Amniotic stem cell (primary cell): Measurements from ENCODE around the gene MLNR.

Experiments
- DNase-seq: peaks from one replicate; lab custom pipeline; 2025; lab: John Stamatoyannopoulos, UW

MLNR gene

GRCh38 chr13:49220036-49220855 is at the start of gene MLNR:
Gene MLNR (plus strand): TSS chr13:49220338. CDS start chr13:49220338, 0 bp downstream.
- no peak for DNase-seq

GRCh38 chr13:49171359-49171758 is 48.8 kb upstream of the MLNR start:
- no peak for DNase-seq

- DNase-seq = no peak
Observed at GRCh38 chr13:49183672-49184325, 36.3 kb upstream of the MLNR start.

GRCh38 chr13:49184621-49185020 is 35.5 kb upstream of the MLNR start:
- no peak for DNase-seq

GRCh38 chr13:49185264-49185663 is 34.9 kb upstream of the MLNR start:
- no peak for DNase-seq

GRCh38 chr13:49190901-49191300 is 29.2 kb upstream of the MLNR start:
- DNase-seq = no peak

GRCh38 chr13:49206641-49207040 is 13.5 kb upstream of the MLNR start:
- DNase-seq = no peak

- no peak for DNase-seq
Observed at GRCh38 chr13:49208619-49209018, 11.5 kb upstream of the MLNR start.

- DNase-seq = no peak
Observed at GRCh38 chr13:49210114-49210513, 10.0 kb upstream of the MLNR start.

GRCh38 chr13:49210669-49211068 is 9.5 kb upstream of the MLNR start:
- no peak for DNase-seq

GRCh38 chr13:49213539-49213938 is 6.6 kb upstream of the MLNR start:
- DNase-seq = no peak

GRCh38 chr13:49213997-49214916 is 5.9 kb upstream of the MLNR start:
- no peak for DNase-seq

GRCh38 chr13:49214917-49215376 is 5.2 kb upstream of the MLNR start:
- DNase-seq = no peak

GRCh38 chr13:49216334-49216733 is 3.8 kb upstream of the MLNR start:
- no peak for DNase-seq

GRCh38 chr13:49217962-49218492 is 2.1 kb upstream of the MLNR start:
- DNase-seq = no peak

- no peak for DNase-seq
Observed at GRCh38 chr13:49218493-49219051, 1.6 kb upstream of the MLNR start.

- DNase-seq = no peak
Observed at GRCh38 chr13:49219647-49220035, 497 bp upstream of the MLNR start.

- DNase-seq = no peak
Observed at GRCh38 chr13:49220856-49221589, 885 bp downstream of the MLNR start.

GRCh38 chr13:49221590-49221965 is 1.4 kb downstream of the MLNR start:
- no peak for DNase-seq

GRCh38 chr13:49225223-49226042 is 5.3 kb downstream of the MLNR start:
- DNase-seq = no peak
